WTC11 (cell line): Measurements from ENCODE around the gene DNASE2B. TPM values are rescaled to one million over a fixed set of nuclear protein-coding genes. Genes with fewer than 3 reads are reported as not detected.

ENCODE experiments used
- ATAC-seq: fragments of 200-7000 bp; cut with Tn5 transposase; 2 replicates; pipeline ENCODE4 v1.10.0; 2021; ENCODE audit warnings: mild to moderate bottlenecking, moderate library complexity
- CTCF ChIA-PET: fragments of 300-600 bp; sonication (Branson Sonifier 250); formaldehyde crosslinking; loops from one replicate; lab custom pipeline; 2021; ENCODE audit warnings: antibody characterized with exemption; lab: Charles Lee
- POLR2A ChIA-PET: fragments of 350-600 bp; sonication (Branson Sonifier 250); formaldehyde crosslinking; loops from one replicate; lab custom pipeline; 2021; ENCODE audit warnings: antibody characterized with exemption; lab: Charles Lee
- DNase-seq: peaks from one replicate; pipeline ENCODE4 v3.0.0; 2021; ENCODE audit warnings: low spot score
- H3K27ac Mint-ChIP-seq: 2 replicates; pipeline ENCODE4 v1.8.0; 2021; ENCODE audit warnings: mixed read lengths
- H3K27me3 Mint-ChIP-seq: 2 replicates; pipeline ENCODE4 v1.8.0; 2021; ENCODE audit warnings: low read depth, mild to moderate bottlenecking, moderate library complexity, mixed read lengths
- H3K36me3 Mint-ChIP-seq: 2 replicates; pipeline ENCODE4 v1.8.0; 2021; ENCODE audit warnings: mixed read lengths
- H3K4me1 Mint-ChIP-seq: 2 replicates; pipeline ENCODE4 v1.8.0; 2022; ENCODE audit warnings: mixed read lengths
- H3K4me3 Mint-ChIP-seq: 2 replicates; pipeline ENCODE4 v1.8.0; 2021; ENCODE audit warnings: mild to moderate bottlenecking, moderate library complexity, mixed read lengths
- H3K9me3 Mint-ChIP-seq: 2 replicates; pipeline ENCODE4 v1.8.0; 2021; ENCODE audit warnings: mixed read lengths
- AR ChIP-seq: fragments of 250-450 bp; sonication (Bioruptor Pico); IDR thresholded peaks from 2 replicates; pipeline ENCODE4 v1.9.0; 2021; ENCODE audit warnings: mild to moderate bottlenecking
- ELF4 ChIP-seq: sonication (generic); formaldehyde crosslinking; IDR thresholded peaks from 2 replicates; pipeline ENCODE4 v1.8.1; 2022; ENCODE audit warnings: low read depth, mild to moderate bottlenecking, moderate library complexity, missing genetic modification reagents
- FOXK1 ChIP-seq: sonication (generic); formaldehyde crosslinking; IDR thresholded peaks from 2 replicates; pipeline ENCODE4 v1.8.0; 2022; ENCODE audit warnings: mild to moderate bottlenecking, moderate library complexity, missing genetic modification reagents
- FOXP1 ChIP-seq: sonication (generic); formaldehyde crosslinking; IDR thresholded peaks from 2 replicates; pipeline ENCODE4 v1.8.0; 2022; ENCODE audit warnings: missing genetic modification reagents, mild to moderate bottlenecking, moderate library complexity, borderline replicate concordance
- JUN ChIP-seq: sonication (generic); formaldehyde crosslinking; IDR thresholded peaks from 2 replicates; pipeline ENCODE4 v1.8.0; 2023; ENCODE audit warnings: mild to moderate bottlenecking, missing genetic modification reagents
- NR3C1 ChIP-seq: sonication (generic); formaldehyde crosslinking; conservative IDR thresholded peaks from 2 replicates; pipeline ENCODE4 v1.8.1; 2023; ENCODE audit warnings: low read depth, mild to moderate bottlenecking, missing genetic modification reagents
- OVOL2 ChIP-seq: fragments of 250-450 bp; sonication (Bioruptor Pico); IDR thresholded peaks from 2 replicates; pipeline ENCODE4 v1.9.0; 2021; ENCODE audit warnings: mild to moderate bottlenecking, borderline replicate concordance
- PRDM15 ChIP-seq: sonication (generic); formaldehyde crosslinking; IDR thresholded peaks from 2 replicates; pipeline ENCODE4 v1.8.0; 2022; ENCODE audit warnings: missing genetic modification reagents
- SP1 ChIP-seq: sonication (generic); formaldehyde crosslinking; conservative IDR thresholded peaks from 2 replicates; pipeline ENCODE4 v1.8.1; 2022; ENCODE audit warnings: missing genetic modification reagents
- TCF7 ChIP-seq: sonication (generic); formaldehyde crosslinking; IDR thresholded peaks from 2 replicates; pipeline ENCODE4 v1.8.0; 2022; ENCODE audit warnings: mild to moderate bottlenecking, low read depth, missing genetic modification reagents, moderate library complexity
- ZBTB21 ChIP-seq: sonication (generic); formaldehyde crosslinking; IDR thresholded peaks from 2 replicates; pipeline ENCODE4 v1.8.1; 2023; ENCODE audit warnings: mild to moderate bottlenecking, missing genetic modification reagents, borderline replicate concordance
- ZNF219 ChIP-seq: sonication (generic); formaldehyde crosslinking; IDR thresholded peaks from 2 replicates; pipeline ENCODE4 v1.8.0; 2023; ENCODE audit warnings: missing genetic modification reagents, mild to moderate bottlenecking, borderline replicate concordance
- total RNA-seq: library from RNA; stranded (reverse); gene quantifications from 3 replicates; pipeline ENCODE4 v1.2.3, GENCODE V29; 2021
- TF ChIP-seq, protein P1 (sequence below): sonication (generic); formaldehyde crosslinking; IDR thresholded peaks from 2 replicates; pipeline ENCODE4 v1.8.1; 2022; ENCODE audit warnings: low read depth, mild to moderate bottlenecking, moderate library complexity, missing genetic modification reagents, borderline replicate concordance
- TF ChIP-seq, protein P2 (sequence below): sonication (generic); formaldehyde crosslinking; IDR thresholded peaks from 2 replicates; pipeline ENCODE4 v1.8.1; 2023; ENCODE audit warnings: mild to moderate bottlenecking, missing genetic modification reagents, moderate library complexity
- TF ChIP-seq, protein P3 (sequence below): fragments of 250-450 bp; sonication (Bioruptor Pico); conservative IDR thresholded peaks from 2 replicates; pipeline ENCODE4 v1.9.0; 2021; ENCODE audit warnings: mild to moderate bottlenecking
- TF ChIP-seq, protein P4 (sequence below): sonication (generic); formaldehyde crosslinking; conservative IDR thresholded peaks from 2 replicates; pipeline ENCODE4 v1.8.1; 2022; ENCODE audit warnings: mild to moderate bottlenecking, missing genetic modification reagents
- TF ChIP-seq, protein P5 (sequence below): sonication (generic); formaldehyde crosslinking; IDR thresholded peaks from 2 replicates; pipeline ENCODE4 v1.8.1; 2022; ENCODE audit warnings: mild to moderate bottlenecking, moderate library complexity, missing genetic modification reagents

DNASE2B gene
- total RNA-seq, 1 experiment from 2014 or later: 0.15 TPM

- no peak for TF ChIP-seq AR (CRISPR knock-in tag)
- TF ChIP-seq PRDM15: no peak
- no peak for TF ChIP-seq TCF7 (CRISPR knock-in tag)
- no peak for TF ChIP-seq SP1 (CRISPR knock-in tag)
- TF ChIP-seq, protein P1, sequence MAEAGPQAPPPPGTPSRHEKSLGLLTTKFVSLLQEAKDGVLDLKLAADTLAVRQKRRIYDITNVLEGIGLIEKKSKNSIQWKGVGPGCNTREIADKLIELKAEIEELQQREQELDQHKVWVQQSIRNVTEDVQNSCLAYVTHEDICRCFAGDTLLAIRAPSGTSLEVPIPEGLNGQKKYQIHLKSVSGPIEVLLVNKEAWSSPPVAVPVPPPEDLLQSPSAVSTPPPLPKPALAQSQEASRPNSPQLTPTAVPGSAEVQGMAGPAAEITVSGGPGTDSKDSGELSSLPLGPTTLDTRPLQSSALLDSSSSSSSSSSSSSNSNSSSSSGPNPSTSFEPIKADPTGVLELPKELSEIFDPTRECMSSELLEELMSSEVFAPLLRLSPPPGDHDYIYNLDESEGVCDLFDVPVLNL (CRISPR knock-in tag): no peak
- TF ChIP-seq, all 79 proteins: peak for 0
Measured at GRCh38 chr1:84374991-84375696, 23.1 kb upstream of the DNASE2B start (continued).

- Mint-ChIP-seq H3K4me3 (no peak overlapping the region), H3K9me3 (no peaks in the 10 kb centered on the region; the same call in 1 of the 2 replicates), H3K27ac (no peak overlapping the region), H3K27me3 (no peaks in the 10 kb centered on the region), H3K4me1 (no peaks in the 10 kb centered on the region), H3K36me3 (no peaks in the 10 kb centered on the region)
- no peak for ATAC-seq
- ChIA-PET POLR2A (no interaction called here), CTCF (no interaction called here)
- TF ChIP-seq OVOL2 (CRISPR knock-in tag): no peak
- no peak for TF ChIP-seq ELF4
- no peak for TF ChIP-seq JUN
- no peak for DNase-seq
Measured at GRCh38 chr1:84376000-84376910, 22.0 kb upstream of the DNASE2B start.

DNA sequence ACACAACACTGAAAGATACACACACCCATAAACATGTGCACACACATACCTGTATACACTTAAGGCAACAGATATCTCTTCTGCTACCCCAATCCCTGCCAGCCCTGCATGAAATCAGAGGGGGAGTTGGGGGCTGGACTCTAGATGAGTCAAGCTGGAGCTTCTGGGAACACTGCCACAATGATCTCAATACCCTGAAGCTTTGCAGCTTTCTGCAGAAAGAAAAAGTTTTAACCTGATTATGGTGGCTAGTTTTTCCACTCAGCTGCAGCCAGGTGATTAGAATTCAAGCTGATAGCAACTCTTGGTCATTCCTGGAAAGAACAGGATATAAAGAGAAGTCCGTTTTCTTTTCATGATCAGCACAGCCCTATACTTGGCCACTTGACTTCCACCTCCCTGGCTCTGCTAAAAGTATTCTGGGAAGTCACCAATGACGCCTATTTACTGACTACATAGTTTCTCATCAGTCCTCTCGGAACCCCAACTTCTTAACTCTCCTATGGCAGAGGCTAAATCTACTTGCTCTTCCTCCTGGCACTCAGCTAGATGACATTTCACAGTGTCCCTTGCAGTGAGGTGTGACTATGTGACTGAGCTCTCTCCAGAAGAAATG, 20.7 kb upstream of the DNASE2B start:
- H3K4me3 Mint-ChIP-seq: no peak overlapping the region
- H3K27me3 Mint-ChIP-seq: no peaks in the 10 kb centered on the region
- POLR2A ChIA-PET: no interaction called here
- CTCF ChIA-PET: no interaction called here
- H3K27ac Mint-ChIP-seq: no peak overlapping the region
- peaks cover 5% of the 10 kb centered on the region for H3K4me1 Mint-ChIP-seq
- H3K36me3 Mint-ChIP-seq: no peaks in the 10 kb centered on the region
- H3K9me3 Mint-ChIP-seq: no peaks in the 10 kb centered on the region; the same call in 1 of the 2 replicates
- ATAC-seq (no peak), DNase-seq (no peak)
- TF ChIP-seq ZNF219 (CRISPR knock-in tag) (no peak), NR3C1 (CRISPR knock-in tag) (no peak), FOXK1 (CRISPR knock-in tag) (no peak), SP1 (CRISPR knock-in tag) (no peak), FOXP1 (CRISPR knock-in tag) (no peak), ZBTB21 (no peak)
- TF ChIP-seq, protein P2, sequence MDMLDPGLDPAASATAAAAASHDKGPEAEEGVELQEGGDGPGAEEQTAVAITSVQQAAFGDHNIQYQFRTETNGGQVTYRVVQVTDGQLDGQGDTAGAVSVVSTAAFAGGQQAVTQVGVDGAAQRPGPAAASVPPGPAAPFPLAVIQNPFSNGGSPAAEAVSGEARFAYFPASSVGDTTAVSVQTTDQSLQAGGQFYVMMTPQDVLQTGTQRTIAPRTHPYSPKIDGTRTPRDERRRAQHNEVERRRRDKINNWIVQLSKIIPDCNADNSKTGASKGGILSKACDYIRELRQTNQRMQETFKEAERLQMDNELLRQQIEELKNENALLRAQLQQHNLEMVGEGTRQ (CRISPR knock-in tag): no peak
- TF ChIP-seq, protein P3, sequence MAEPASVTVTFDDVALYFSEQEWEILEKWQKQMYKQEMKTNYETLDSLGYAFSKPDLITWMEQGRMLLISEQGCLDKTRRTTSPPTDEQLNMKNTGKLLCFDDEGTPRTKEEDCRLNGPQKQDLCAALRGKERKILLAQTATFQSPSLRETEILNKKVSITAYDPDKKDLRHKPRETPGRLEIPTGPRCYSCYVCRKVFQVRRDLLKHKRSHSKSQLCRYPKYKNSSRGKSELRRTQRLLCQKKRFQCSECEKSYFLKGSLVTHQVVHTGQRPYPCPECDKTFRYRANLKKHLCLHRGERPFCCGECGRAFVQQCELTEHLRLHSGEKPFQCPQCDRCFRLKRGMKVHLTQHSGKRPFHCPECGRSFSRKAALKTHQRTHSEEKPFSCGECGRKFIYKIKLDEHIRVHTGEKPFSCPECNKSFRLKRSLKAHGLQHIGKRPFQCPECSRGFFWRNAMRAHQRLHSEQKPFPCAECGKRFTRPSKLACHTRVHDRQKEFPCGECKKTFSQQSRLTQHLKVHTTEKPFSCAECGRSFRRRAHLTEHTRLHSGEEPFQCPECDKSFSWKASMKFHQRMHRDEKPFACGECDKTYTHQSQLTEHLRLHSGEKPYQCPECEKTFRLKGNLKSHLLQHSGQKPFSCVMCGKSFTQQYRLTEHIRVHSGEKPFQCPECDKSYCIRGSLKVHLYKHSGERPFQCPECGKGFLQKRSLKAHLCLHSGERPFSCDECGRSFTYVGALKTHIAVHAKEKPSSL: no peak
- TF ChIP-seq, protein P4, sequence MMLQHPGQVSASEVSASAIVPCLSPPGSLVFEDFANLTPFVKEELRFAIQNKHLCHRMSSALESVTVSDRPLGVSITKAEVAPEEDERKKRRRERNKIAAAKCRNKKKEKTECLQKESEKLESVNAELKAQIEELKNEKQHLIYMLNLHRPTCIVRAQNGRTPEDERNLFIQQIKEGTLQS (CRISPR knock-in tag): no peak
- TF ChIP-seq, protein P5, sequence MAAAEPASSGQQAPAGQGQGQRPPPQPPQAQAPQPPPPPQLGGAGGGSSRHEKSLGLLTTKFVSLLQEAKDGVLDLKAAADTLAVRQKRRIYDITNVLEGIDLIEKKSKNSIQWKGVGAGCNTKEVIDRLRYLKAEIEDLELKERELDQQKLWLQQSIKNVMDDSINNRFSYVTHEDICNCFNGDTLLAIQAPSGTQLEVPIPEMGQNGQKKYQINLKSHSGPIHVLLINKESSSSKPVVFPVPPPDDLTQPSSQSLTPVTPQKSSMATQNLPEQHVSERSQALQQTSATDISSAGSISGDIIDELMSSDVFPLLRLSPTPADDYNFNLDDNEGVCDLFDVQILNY (CRISPR knock-in tag): no peak
